ENCODE data around the gene CELA2A.
"Not testable (repeated sequence)": the region's sequence is repeated elsewhere in the genome, so short reads cannot be mapped to it uniquely, and the experiment has no call there.

- not testable (repeated sequence) for TF ChIP-seq CTCF (conservative IDR thresholded peaks at IDR 0.05 in 1 of 2, IDR thresholded peaks at IDR 0.05 in 1 of 2; ENCODE audit: low read depth in 1 of 2, low read length in 2 of 2); EZH2 (IDR thresholded peaks at IDR 0.05; ENCODE audit: low read length, missing control alignments)
These were observed 26.5 kb downstream of the CELA2A start for GRCh38 chr1:15482983-15483543.
